ENCODE data around the gene CADM1.

- TF ChIP-seq POLR2A (IDR thresholded peaks at IDR 0.05): no peak
- no peak for TF ChIP-seq CTCF (IDR thresholded peaks at IDR 0.05)
These were observed 140.8 kb downstream of the CADM1 start for GRCh38 chr11:115363426-115363825.
